H9 (cell line): ENCODE results near the gene CTIF. TPM values are rescaled to one million over a fixed set of nuclear protein-coding genes. Genes with fewer than 3 reads are reported as not detected.

Experiments used
- DNase-seq: peaks from one replicate; pipeline ENCODE4 v3.0.0-alpha.2; 2017
- H2AFZ ChIP-seq: one replicate; pipeline ENCODE4 v1.6.1; 2013; ENCODE audit warnings: mild to moderate bottlenecking, low read length, control low read depth, moderate library complexity
- H2AK5ac ChIP-seq: 2 replicates; pipeline ENCODE4 v1.6.1; 2013; ENCODE audit warnings: low read length, control low read depth, mixed read lengths; ENCODE audit not compliant: insufficient read length
- H2BK120ac ChIP-seq: one replicate; pipeline ENCODE4 v1.6.1; 2013; ENCODE audit warnings: low read depth, mild to moderate bottlenecking, low read length, control low read depth, inconsistent platforms; ENCODE audit not compliant: poor library complexity, severe bottlenecking
- H2BK12ac ChIP-seq: 2 replicates; pipeline ENCODE4 v1.6.1; 2013; ENCODE audit warnings: low read length, control low read depth, mixed read lengths, low read depth; ENCODE audit not compliant: insufficient read length
- H2BK15ac ChIP-seq: 2 replicates; pipeline ENCODE4 v1.6.1; 2013; ENCODE audit warnings: low read depth, low read length, control low read depth
- H2BK20ac ChIP-seq: one replicate; pipeline ENCODE4 v1.6.1; 2013; ENCODE audit warnings: low read depth, mild to moderate bottlenecking, low read length, control low read depth, inconsistent platforms; ENCODE audit not compliant: poor library complexity, severe bottlenecking
- H2BK5ac ChIP-seq: 2 replicates; pipeline ENCODE4 v1.6.1; 2013; ENCODE audit warnings: low read length, control low read depth, mixed read lengths; ENCODE audit not compliant: insufficient read length
- H3K14ac ChIP-seq: 2 replicates; pipeline ENCODE4 v1.6.1; 2013; ENCODE audit warnings: low read length, control low read depth; ENCODE audit not compliant: insufficient read depth
- H3K18ac ChIP-seq: 2 replicates; pipeline ENCODE4 v1.6.1; 2013; ENCODE audit warnings: low read depth, mild to moderate bottlenecking, mixed read lengths, low read length, control low read depth; ENCODE audit not compliant: insufficient read length
- H3K23ac ChIP-seq: 2 replicates; pipeline ENCODE4 v1.6.1; 2013; ENCODE audit warnings: low read length, control low read depth, mixed read lengths, low read depth; ENCODE audit not compliant: insufficient read length
- H3K23me2 ChIP-seq: 2 replicates; pipeline ENCODE4 v1.6.1; 2013; ENCODE audit warnings: low read depth, mild to moderate bottlenecking, mixed read lengths, low read length, control low read depth; ENCODE audit not compliant: insufficient read length, poor library complexity, severe bottlenecking
- H3K27ac ChIP-seq: 2 replicates; pipeline ENCODE4 v1.5.1; 2013; ENCODE audit warnings: low read length, control low read depth, mixed read lengths, low read depth; ENCODE audit not compliant: insufficient read length
- H3K27me3 ChIP-seq: 2 replicates; pipeline ENCODE4 v1.6.1; 2013; ENCODE audit warnings: low read length, control low read depth, inconsistent platforms; ENCODE audit not compliant: insufficient read depth
- H3K4ac ChIP-seq: 2 replicates; pipeline ENCODE4 v1.6.1; 2013; ENCODE audit warnings: low read depth, mild to moderate bottlenecking, control low read depth, inconsistent platforms, low read length, moderate library complexity
- H3K4me1 ChIP-seq: 2 replicates; pipeline ENCODE4 v1.6.1; 2013; ENCODE audit warnings: low read length, control low read depth, inconsistent platforms; ENCODE audit not compliant: insufficient read depth
- H3K4me2 ChIP-seq: 2 replicates; pipeline ENCODE4 v1.6.1; 2013; ENCODE audit warnings: low read length, control low read depth, mixed read lengths; ENCODE audit not compliant: insufficient read length, insufficient read depth
- H3K56ac ChIP-seq: 2 replicates; pipeline ENCODE4 v1.6.1; 2013; ENCODE audit warnings: low read depth, mild to moderate bottlenecking, mixed read lengths, low read length, control low read depth; ENCODE audit not compliant: insufficient read length
- H3K79me1 ChIP-seq: 2 replicates; pipeline ENCODE4 v1.6.1; 2013; ENCODE audit warnings: low read depth, mild to moderate bottlenecking, moderate library complexity, low read length, control low read depth, inconsistent platforms; ENCODE audit not compliant: insufficient read depth, poor library complexity, severe bottlenecking
- H3K79me2 ChIP-seq: 2 replicates; pipeline ENCODE4 v1.6.1; 2013; ENCODE audit warnings: low read length, control low read depth, inconsistent platforms; ENCODE audit not compliant: insufficient read depth
- H3K9ac ChIP-seq: 2 replicates; pipeline ENCODE4 v1.6.1; 2013; ENCODE audit warnings: low read length, control low read depth, mixed read lengths; ENCODE audit not compliant: insufficient read length; ENCODE audit errors: extremely low read depth
- H3K9me3 ChIP-seq: one replicate; pipeline ENCODE4 v1.6.1; 2013; ENCODE audit warnings: low read depth, low read length, inconsistent platforms; ENCODE audit not compliant: control insufficient read depth
- H3T11ph ChIP-seq: one replicate; pipeline ENCODE4 v1.6.1; 2013; ENCODE audit warnings: mild to moderate bottlenecking, low read length, control low read depth, inconsistent platforms
- H4K20me1 ChIP-seq: one replicate; pipeline ENCODE4 v1.6.1; 2013; ENCODE audit not compliant: control insufficient read depth, insufficient read length, insufficient read depth
- H4K5ac ChIP-seq: 2 replicates; pipeline ENCODE4 v1.6.1; 2013; ENCODE audit warnings: low read depth, mild to moderate bottlenecking, mixed read lengths, low read length, control low read depth; ENCODE audit not compliant: insufficient read length
- H4K8ac ChIP-seq: replicated peaks from 2 replicates; pipeline ENCODE4 v1.6.1; 2013; ENCODE audit warnings: low read length, control low read depth, mixed read lengths, low read depth; ENCODE audit not compliant: insufficient read length
- H4K91ac ChIP-seq: 2 replicates; pipeline ENCODE4 v1.6.1; 2013; ENCODE audit warnings: low read depth, mild to moderate bottlenecking, moderate library complexity, mixed read lengths, low read length, control low read depth; ENCODE audit not compliant: insufficient read length
- H3K27ac Mint-ChIP-seq, 3 experiments: 2 replicates in 2 of 3; 3 replicates in 1 of 3; pipeline ENCODE4 v1.8.0; 2020 to 2021; ENCODE audit warnings: mixed read lengths in 3 of 3, mild to moderate bottlenecking in 1 of 3, moderate library complexity in 1 of 3
- H3K27me3 Mint-ChIP-seq: 2 replicates; pipeline ENCODE4 v1.8.0; 2021; ENCODE audit warnings: low read depth, mild to moderate bottlenecking, moderate library complexity, mixed read lengths
- H3K36me3 Mint-ChIP-seq, 3 experiments: 2 replicates in 2 of 3; 3 replicates in 1 of 3; pipeline ENCODE4 v1.8.0; 2020 to 2021; ENCODE audit warnings: low read depth in 3 of 3, mixed read lengths in 3 of 3; ENCODE audit not compliant: insufficient read depth in 1 of 3
- H3K4me1 Mint-ChIP-seq, 2 experiments: 2 replicates each; pipeline ENCODE4 v1.8.0; 2020; ENCODE audit warnings: mixed read lengths in 2 of 2
- H3K4me3 Mint-ChIP-seq, 2 experiments: 2 replicates in 1 of 2; 3 replicates in 1 of 2; pipeline ENCODE4 v1.8.0; 2020 to 2021; ENCODE audit warnings: mild to moderate bottlenecking in 2 of 2, mixed read lengths in 2 of 2, moderate library complexity in 1 of 2
- H3K9me3 Mint-ChIP-seq, 2 experiments: 2 replicates in 1 of 2; 3 replicates in 1 of 2; pipeline ENCODE4 v1.8.0; 2020; ENCODE audit warnings: mild to moderate bottlenecking in 2 of 2, mixed read lengths in 2 of 2, moderate library complexity in 1 of 2
- CTCF ChIP-seq: fragments of 200-600 bp; sonication (generic); conservative IDR thresholded peaks from 3 replicates; pipeline ENCODE4 v1.8.0; 2021; ENCODE audit warnings: antibody characterized with exemption, mild to moderate bottlenecking
- WGBS: extraction: QIAGEN DNeasy Blood & Tissue Kit; methylation state at CpG from one replicate; pipeline ENCODE4 v1.1.7; 2013; ENCODE audit warnings: missing lambda C conversion rate, low lambda C conversion rate, mixed read lengths; ENCODE audit not compliant: insufficient read length; ENCODE audit errors: extremely low coverage; 5-methylcytosine and 5-hydroxymethylcytosine counted together
- long read RNA-seq: library from polyadenylated mRNA; unstranded; transcript quantifications from one replicate; pipeline ENCODE4 v2.0.0, GENCODE V29; 2020
- total RNA-seq: library from RNA; stranded (reverse); gene quantifications from 2 replicates; pipeline ENCODE4 v1.2.1, GENCODE V29; 2021

CTIF gene
- 14.4 and 15.8 TPM in 2 replicates for total RNA-seq
- long read RNA-seq, full-length matches to known transcripts, result 2 of 12 reads
- long read RNA-seq, partial matches to known transcripts, result 4 of 12 reads
- long read RNA-seq, other reads (novel, unspliced or antisense), result 6 of 12 reads

- Histone ChIP-seq H4K8ac (no peak within 1 kb of the TSS), H2AK5ac (no peak within 1 kb of the TSS), H2BK20ac (no peak within 1 kb of the TSS), H3K56ac (no peak within 1 kb of the TSS), H3K27me3 (no peaks in the 10 kb centered on the region), H3K23me2 (peaks cover 23% of the 10 kb centered on the region), H2BK15ac (no peak within 1 kb of the TSS), H3K27ac (no peak within 1 kb of the TSS), H3T11ph (no peak within 1 kb of the TSS), H3K18ac (peak within 1 kb of the TSS; percentile 72), H3K4me2 (peak within 1 kb of the TSS; percentile 81), H2AFZ (peak within 1 kb of the TSS; percentile 69), H3K23ac (no peak within 1 kb of the TSS), H3K4me1 (peaks cover 13% of the 10 kb centered on the region; the same call in 1 of the 2 replicates), H2BK120ac (no peak within 1 kb of the TSS), H2BK12ac (no peak within 1 kb of the TSS), H3K4ac (no peak within 1 kb of the TSS), H3K79me1 (no peaks in the 10 kb centered on the region), H4K20me1 (no peaks in the 10 kb centered on the region), H4K5ac (no peak within 1 kb of the TSS), H2BK5ac (no peak within 1 kb of the TSS), H3K79me2 (no peaks in the 10 kb centered on the region), H3K14ac (peak within 1 kb of the TSS; percentile 71), H3K9me3 (no peaks in the 10 kb centered on the region), H4K91ac (no peak within 1 kb of the TSS), H3K9ac (peak within 1 kb of the TSS; percentile 60)
- H3K4me3 Mint-ChIP-seq, result peak within 1 kb of the TSS; percentile 77 to 91
- no peaks in the 10 kb centered on the region for H3K9me3 Mint-ChIP-seq
- no peak for TF ChIP-seq CTCF
- WGBS, result no CpG with 5 or more reads among the region's 54 CpGs
- peak; percentile 97 for DNase-seq
- peak within 1 kb of the TSS in 2 of 3 experiments; percentile 46 to 48; a peak in 2 of 7 replicates for H3K27ac Mint-ChIP-seq
- peaks cover 40% of the 10 kb centered on the region for H3K27me3 Mint-ChIP-seq
- peaks cover 0 to 3% (median 0%) of the 10 kb centered on the region in 3 experiments; a peak in 2 of 7 replicates for H3K36me3 Mint-ChIP-seq
- H3K4me1 Mint-ChIP-seq, result peaks cover 29 to 34% of the 10 kb centered on the region in 2 experiments
Observed at GRCh38 chr18:48538531-48539405, at the start of gene CTIF. CTIF (plus strand) TSS chr18:48539031; CDS start chr18:48619566, 80,535 bp downstream.
